GM18858 (cell line): Measurements from ENCODE around the gene MMP1.
"Not testable (repeated sequence)": the region's sequence is repeated elsewhere in the genome, so short reads cannot be mapped to it uniquely, and the experiment has no call there.

ENCODE experiments used
- ATAC-seq: cut with Tn5 transposase; IDR thresholded peaks from one replicate; pipeline ENCODE4 v1.9.1; 2021; ENCODE audit not compliant: unreplicated experiment

The MMP1 gene

DNA sequence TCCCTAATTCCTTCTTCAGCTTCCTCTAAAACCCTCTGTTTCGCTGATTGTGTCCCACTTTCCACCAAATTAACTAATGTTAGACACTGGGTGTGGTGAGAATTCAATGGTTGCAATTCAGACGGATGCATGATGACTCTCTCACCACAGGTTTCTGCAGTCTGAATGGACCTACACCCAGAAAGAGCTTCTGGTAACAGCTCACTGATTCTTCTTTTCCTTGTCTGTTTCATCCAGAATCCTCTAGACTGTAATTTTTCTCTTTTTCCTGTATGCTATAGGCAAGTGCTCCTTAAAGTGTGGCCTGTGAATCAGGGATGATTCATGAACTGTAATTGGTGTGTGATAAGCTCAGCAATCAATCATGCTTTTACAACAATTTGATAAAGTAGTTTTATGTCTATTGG lies 35.6 kb downstream of the MMP1 start:
- ATAC-seq: no peak

DNA sequence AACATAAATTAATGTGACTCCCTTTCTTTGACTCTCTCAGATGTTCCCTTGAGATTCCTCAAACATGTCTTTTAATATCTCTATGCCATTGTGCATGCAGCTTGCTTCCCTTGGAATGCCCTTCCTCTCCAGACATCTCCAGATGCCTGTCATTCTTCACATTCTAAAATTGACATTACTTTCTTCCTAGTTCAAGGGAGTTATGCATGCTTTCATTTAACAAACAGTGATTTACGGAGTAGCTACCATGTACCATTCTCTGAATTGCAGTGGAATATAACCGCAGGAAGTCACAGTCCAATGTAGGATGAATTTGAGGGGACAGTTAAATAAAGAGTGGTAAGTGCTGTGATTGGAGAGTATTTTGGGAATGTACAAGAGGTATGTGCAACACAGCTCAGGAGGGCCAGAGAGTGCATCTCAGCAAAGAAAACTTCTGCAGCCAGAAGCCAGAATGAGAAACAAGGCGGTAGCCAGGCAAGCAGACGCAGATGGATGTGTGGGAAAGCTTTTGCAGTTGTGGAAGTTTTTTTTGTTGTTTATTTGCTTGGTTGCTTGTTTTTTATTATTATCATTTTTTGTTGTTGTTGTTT lies 36.2 kb downstream of the MMP1 start:
- ATAC-seq: no peak

DNA sequence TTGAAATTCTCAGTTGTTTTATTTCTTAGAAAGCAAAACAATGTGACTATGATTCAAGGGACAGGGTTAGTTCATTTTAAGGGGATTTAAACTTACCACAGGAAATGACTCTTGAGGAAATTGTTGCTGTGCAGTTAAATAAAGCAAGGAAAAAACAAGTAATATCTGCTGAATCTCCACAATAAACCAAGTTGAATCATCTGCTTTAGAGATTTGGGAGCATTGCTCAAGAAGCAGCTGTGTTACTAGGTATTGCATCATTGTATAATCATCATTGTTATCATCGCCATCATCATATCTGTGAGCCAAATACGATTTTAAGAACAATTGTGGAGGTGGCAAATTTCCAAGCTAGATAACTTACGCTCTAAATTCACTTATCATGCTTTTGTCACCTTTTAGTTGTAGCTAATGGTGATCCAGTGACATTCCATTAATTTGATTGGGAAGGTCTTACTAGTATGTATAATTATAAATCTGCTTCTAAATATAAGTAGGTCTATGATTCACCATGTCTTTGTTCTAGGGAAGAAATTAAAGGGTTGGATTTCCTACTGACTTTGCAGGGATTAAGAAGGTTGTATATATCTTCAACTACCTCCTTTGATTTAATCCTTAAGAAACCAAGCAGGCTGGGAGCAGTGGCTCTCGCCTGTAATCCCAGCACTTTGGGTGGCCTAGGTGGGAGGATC lies 37.5 kb downstream of the MMP1 start:
- no peak for ATAC-seq

DNA sequence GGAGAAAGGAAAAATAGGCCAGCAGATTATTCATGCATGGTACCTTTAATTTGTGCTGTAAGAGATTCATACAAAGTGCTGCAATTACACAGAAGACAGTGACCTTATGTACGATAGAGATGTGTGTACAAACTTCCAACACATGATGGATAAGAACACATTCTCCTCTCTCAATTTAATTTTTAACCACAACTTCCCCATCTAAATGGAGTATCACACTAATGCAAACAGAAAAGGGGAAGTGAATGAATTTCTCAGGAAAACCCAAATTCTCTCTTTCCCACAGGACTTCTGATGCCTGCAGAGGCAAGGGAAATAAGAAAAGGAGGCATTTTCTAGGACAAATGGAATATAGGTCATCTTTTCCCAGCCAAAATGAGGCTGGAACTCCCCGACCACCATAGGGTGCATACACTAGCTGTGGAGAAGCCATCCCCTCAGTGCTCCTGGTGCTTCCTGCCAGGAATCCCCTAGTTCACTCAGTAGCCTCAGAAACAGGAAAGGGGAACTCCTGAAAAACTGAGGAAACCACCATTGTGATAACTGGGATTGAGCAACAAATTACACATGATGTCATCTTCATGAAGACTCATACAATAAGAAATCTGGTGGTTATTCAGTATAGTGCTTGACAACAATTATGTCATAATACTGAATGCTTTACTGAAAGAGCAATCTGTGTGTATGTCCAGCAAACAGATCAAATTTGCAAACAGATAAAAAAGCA lies 40.0 kb downstream of the MMP1 start:
- no peak for ATAC-seq

DNA sequence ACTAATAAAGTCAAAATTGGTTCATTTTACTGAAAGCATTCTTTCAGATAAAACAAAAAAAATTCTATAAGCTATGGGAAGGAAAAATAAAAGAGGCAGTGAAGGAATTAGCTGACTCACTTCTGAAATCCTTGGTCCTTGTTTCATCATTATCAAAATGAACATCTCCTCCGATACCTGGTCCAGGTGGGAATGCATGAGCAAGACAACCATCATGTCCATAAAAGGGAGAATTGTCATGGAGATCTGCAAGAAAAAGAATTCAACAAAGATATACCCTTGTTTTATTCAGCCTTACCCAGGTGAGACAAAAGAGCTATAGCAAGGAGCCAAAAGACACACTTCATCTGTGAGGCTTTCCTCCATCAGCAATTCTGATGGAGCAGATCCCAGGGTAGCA lies 44.7 kb downstream of the MMP1 start:
- ATAC-seq: no peak

DNA sequence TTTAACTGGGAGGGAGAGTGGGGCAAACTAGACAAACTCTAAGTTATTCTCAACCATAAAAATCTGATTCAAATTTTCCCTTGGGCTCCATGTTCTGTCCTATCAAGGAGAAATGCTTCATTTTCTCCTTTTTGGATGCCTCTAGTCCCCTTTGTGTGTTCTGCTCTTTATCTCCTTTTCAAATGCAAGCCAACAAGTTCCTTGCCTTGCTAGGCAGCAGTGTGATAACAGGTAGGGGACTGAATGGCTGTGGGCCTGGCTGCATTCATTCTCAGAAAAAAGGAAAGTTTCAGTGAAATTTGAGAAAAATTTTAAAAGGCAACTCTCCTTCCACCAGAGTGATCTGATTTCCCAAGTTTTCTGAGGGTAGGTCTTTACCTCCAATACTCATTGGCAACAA lies 46.3 kb downstream of the MMP1 start:
- no peak for ATAC-seq

DNA sequence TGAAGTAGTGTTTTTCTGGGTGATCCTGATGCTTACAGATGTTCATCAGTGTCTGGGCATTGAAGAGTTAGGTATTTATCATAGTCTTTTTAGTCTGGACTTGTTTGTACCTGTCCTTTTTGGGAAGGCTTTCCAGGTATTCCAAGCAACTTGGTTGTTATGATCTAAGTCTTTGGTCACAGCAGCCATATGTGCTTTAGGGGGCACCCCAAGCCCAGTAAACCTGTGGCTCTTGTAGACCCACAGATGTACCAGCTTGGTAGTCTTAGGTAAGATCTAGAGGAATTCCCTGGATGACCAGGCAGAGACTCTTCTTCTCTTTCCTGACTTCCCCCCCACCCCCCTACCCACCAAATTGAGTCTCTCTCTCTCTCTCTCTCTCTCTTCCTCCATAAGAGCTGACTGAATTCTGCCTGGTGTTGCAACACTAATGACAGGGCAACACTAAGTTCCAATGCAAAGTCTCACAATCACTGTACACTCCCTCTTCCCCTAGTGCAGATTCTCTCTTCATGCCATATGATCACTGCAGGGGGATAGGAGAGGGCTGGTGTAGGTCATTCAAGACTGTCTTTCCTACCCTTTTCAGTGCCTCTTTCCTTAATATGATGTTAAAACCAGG lies 48.7 kb downstream of the MMP1 start:
- ATAC-seq: no peak

DNA sequence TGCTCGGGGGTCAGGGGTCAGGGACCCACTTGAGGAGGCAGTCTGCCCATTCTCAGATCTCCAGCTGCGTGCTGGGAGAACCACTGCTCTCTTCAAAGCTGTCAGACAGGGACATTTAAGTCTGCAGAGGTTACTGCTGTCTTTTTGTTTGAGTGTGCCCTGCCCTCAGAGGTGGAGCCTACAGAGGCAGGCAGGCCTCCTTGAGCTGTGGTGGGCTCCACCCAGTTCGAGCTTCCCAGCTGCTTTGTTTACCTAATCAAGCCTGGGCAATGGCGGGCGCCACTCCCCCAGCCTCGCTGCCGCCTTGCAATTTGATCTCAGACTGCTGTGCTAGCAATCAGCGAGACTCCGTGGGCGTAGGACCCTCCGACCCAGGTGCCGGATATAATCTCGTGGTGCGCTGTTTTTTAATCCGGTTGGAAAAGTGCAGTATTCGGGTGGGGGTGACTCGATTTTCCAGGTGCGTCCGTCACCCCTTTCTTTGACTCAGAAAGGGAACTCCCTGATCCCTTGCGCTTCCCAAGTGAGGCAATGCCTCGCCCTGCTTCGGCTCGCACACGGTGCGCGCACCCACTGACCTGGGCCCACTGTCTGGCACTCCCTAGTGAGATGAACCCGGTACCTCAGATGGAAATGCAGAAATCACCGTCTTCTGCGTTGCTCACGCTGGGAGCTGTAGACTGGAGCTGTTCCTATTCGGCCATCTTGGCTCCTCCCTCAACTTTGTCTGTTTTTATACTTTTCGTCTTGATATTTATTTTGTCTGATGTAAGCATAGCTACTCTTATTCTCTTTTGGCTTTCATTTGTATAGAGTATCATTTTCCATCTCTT lies 51.0 kb downstream of the MMP1 start:
- not testable (repeated sequence) for ATAC-seq
